Ovary (tissue), 10 donors: ENCODE measurements around the gene RPS15. TPM values are rescaled to one million over a fixed set of nuclear protein-coding genes. Genes with fewer than 3 reads are reported as not detected.

ENCODE experiments used
- DNase-seq, 5 donors: peaks; one replicate each; pipeline ENCODE4 v3.0.0-alpha.2; 2019 to 2020
- H3K27ac ChIP-seq, 2 donors: fragments of 200-600 bp; one replicate each; pipeline versions ENCODE4 v1.5.1 to v1.8.0; 2019 to 2022
- H3K27me3 ChIP-seq: fragments of 200-600 bp; one replicate; pipeline ENCODE4 v1.8.0; 2022
- H3K36me3 ChIP-seq: fragments of 200-600 bp; sonication (generic); one replicate; pipeline ENCODE4 v1.5.1; 2019
- H3K4me1 ChIP-seq: one replicate; pipeline ENCODE4 v1.8.1; 2013; ENCODE audit warnings: mild to moderate bottlenecking, moderate library complexity; ENCODE audit not compliant: insufficient read depth
- H3K4me3 ChIP-seq: fragments of 200-600 bp; sonication (generic); one replicate; pipeline ENCODE4 v1.5.1; 2017
- H3K9me3 ChIP-seq, 2 donors: fragments of 200-600 bp in 1 of 2; sonication (generic) in 1 of 2; one replicate each; pipeline versions ENCODE4 v1.5.1 to v1.8.1; 2013 to 2019; ENCODE audit warnings: mild to moderate bottlenecking in 1 of 2, moderate library complexity in 1 of 2
- EP300 ChIP-seq: sonication (generic); formaldehyde crosslinking; IDR thresholded peaks from one replicate; pipeline ENCODE4 v1.6.1; 2017; ENCODE audit warnings: antibody characterized with exemption
- POLR2A ChIP-seq: fragments of 450-650 bp; IDR thresholded peaks from one replicate; pipeline ENCODE4 v1.6.1; 2017; ENCODE audit warnings: antibody characterized with exemption, mild to moderate bottlenecking, moderate library complexity
- WGBS, 3 donors: extraction: QIAGEN DNeasy Blood & Tissue Kit in 1 of 3; methylation state at CpG; one replicate each; pipeline versions ENCODE4 v1.1.5 to v1.1.7; 2013 to 2017; 5-methylcytosine and 5-hydroxymethylcytosine counted together
- intact Hi-C, 4 donors: fragments of 100-400 bp; cut with DNase I; formaldehyde crosslinking; loops; one replicate each; pipeline versions ENCODE4 v1.11.0 to v1.15.1; 2022 to 2023
- long read RNA-seq, 3 donors: library from polyadenylated mRNA in 2 of 3; unstranded in 2 of 3; transcript quantifications; one replicate each; pipeline ENCODE4 v2.0.0 and lab custom pipeline, GENCODE V29; 2021 to 2026
- polyA plus RNA-seq, 2 donors: library from polyadenylated mRNA; stranded (reverse); fragments of 200-250 nt in 1 of 2; fragments of 350-450 nt in 1 of 2; fragmentation: Illumina TruSeq in 1 of 2; extraction: RNeasy Lipid Tissue Mini Kit (QIAGEN cat#74804) in 1 of 2; gene quantifications; one replicate each; pipeline ENCODE4 v1.2.3, GENCODE V29; 2013 to 2014
- total RNA-seq, 7 donors: library from RNA; depleted of rRNA in 2 of 7; stranded (reverse); fragments of >200 nt in 2 of 7; fragmentation: NEBNext Ultra II Directional in 3 of 7; extraction: Animal tissue kit (Norgen Biotek cat#: 25700) in 3 of 7; gene quantifications; one replicate each; pipeline versions ENCODE4 v1.1.0 to v1.2.4, GENCODE V29; 2016 to 2023
- TF ChIP-seq, protein P1 (sequence below), 3 donors: fragments of 450-650 bp in 2 of 3; fragments of 200-600 bp in 1 of 3; IDR thresholded peaks; one replicate each; pipeline versions ENCODE4 v1.5.1 to v1.8.0; 2016 to 2022; ENCODE audit warnings: antibody characterized with exemption in 3 of 3, mild to moderate bottlenecking in 1 of 3
- donor health status: DM: no; HTN: no; CAD: no; lungs with moderate emphysema.
- donor health status: DM: no; HTN: no; CAD: no.
- donor health status: Bipolar disorder and iron deficiency.
- donor health status: DM: yes; HTN: yes; CAD: no.
- donor health status: DM: no; HTN: no; CAD: no.
- donor health status: DM: yes; HTN: yes; CAD: no.

The RPS15 gene
- total RNA-seq (1,000 to 10,000 TPM; 1,643 to 7,253 (median 2,328) TPM), polyA plus RNA-seq (1,000 to 10,000 TPM in 1 of 2 donors, 100 to 1,000 TPM in 1; 174 to 5,234 TPM)
- long read RNA-seq, donor 1, transcript RPS15-210 (3 exons, 873 nt) = minor isoform, 33 of 486 reads
- long read RNA-seq, donor 1, transcript RPS15-201 (4 exons, 534 nt) = minor isoform, 7 of 486 reads
- long read RNA-seq, donor 1, transcript RPS15-209 (4 exons, 510 nt) = major isoform, 432 of 486 reads
- long read RNA-seq, donor 1, partial matches to known transcripts = 11 of 486 reads
- long read RNA-seq, donor 1, other reads (novel, unspliced or antisense) = 0 of 486 reads
- long read RNA-seq, donor 2, transcript RPS15-209 (4 exons, 510 nt) = major isoform, 600 of 728 reads
- long read RNA-seq, donor 2, transcript RPS15-210 (3 exons, 873 nt) = minor isoform, 26 of 728 reads
- long read RNA-seq, donor 2, transcript RPS15-201 (4 exons, 534 nt) = minor isoform, 22 of 728 reads
- long read RNA-seq, donor 2, transcript RPS15-203 (3 exons, 570 nt) = minor isoform, 22 of 728 reads
- long read RNA-seq, donor 2, partial matches to known transcripts = 0 of 728 reads
- long read RNA-seq, donor 2, other reads (novel, unspliced or antisense) = 50 of 728 reads
- long read RNA-seq, donor 3, transcript RPS15-210 (3 exons, 873 nt) = minor isoform, 74 of 1,469 reads
- long read RNA-seq, donor 3, transcript RPS15-201 (4 exons, 534 nt) = minor isoform, 19 of 1,469 reads
- long read RNA-seq, donor 3, transcript RPS15-209 (4 exons, 510 nt) = major isoform, 1,291 of 1,469 reads
- long read RNA-seq, donor 3, partial matches to known transcripts = 28 of 1,469 reads
- long read RNA-seq, donor 3, other reads (novel, unspliced or antisense) = 51 of 1,469 reads

DNA sequence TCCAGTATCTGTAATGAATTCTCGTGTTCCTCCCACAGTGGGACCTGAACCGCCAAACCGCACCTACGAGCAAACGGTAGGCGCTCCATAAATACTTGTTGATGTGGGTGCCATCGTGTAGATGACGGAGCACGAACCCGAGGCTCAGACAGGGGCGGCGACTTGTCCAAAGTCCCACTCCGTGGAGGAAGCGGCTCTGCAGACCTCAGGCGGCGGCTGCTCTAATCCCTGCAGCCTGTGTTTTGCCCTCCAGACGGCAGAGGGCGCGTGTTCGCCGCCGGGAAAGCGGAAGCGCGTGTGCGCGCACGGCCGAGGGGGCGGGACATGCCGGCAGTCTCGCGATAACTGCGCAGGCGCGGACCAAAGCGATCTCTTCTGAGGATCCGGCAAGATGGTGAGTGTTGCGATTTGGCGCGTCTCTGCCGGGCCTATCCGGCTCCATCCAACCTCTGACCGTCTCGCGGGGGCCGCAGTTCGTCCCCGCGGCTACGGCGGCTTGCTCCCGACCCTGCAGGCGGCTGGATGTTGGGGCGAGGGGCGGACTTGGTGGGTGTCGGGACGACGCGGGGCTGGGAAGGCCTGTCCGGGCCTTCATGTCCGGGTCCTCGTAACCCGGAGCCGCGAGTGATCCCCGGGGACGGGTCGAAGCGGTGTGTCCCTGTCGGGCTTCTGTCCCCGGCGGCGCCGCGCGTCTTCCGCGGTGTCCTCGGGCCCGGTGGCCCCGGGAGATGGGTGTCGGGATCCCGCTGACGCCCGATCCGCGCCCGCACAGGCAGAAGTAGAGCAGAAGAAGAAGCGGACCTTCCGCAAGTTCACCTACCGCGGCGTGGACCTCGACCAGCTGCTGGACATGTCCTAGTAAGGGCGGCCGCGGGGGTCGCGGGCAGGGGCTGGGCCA is at the start of gene RPS15:
TSS of gene RPS15 (plus strand) at position 362 of the 898 bp plus-strand sequence. CDS start at position 392, 30 bp downstream.
- peak within 1 kb of the TSS; percentile 71 for H3K4me3 ChIP-seq
- no peaks in the 10 kb centered on the region for H3K36me3 ChIP-seq
- TF ChIP-seq, protein P1, sequence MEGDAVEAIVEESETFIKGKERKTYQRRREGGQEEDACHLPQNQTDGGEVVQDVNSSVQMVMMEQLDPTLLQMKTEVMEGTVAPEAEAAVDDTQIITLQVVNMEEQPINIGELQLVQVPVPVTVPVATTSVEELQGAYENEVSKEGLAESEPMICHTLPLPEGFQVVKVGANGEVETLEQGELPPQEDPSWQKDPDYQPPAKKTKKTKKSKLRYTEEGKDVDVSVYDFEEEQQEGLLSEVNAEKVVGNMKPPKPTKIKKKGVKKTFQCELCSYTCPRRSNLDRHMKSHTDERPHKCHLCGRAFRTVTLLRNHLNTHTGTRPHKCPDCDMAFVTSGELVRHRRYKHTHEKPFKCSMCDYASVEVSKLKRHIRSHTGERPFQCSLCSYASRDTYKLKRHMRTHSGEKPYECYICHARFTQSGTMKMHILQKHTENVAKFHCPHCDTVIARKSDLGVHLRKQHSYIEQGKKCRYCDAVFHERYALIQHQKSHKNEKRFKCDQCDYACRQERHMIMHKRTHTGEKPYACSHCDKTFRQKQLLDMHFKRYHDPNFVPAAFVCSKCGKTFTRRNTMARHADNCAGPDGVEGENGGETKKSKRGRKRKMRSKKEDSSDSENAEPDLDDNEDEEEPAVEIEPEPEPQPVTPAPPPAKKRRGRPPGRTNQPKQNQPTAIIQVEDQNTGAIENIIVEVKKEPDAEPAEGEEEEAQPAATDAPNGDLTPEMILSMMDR (IDR thresholded peaks at IDR 0.05) = peak; percentile 90 to 98 (median 91)
- TF ChIP-seq POLR2A (peak; percentile 94), EP300 (no peak)
- WGBS, 3 donors = 1% methylated on average over 92 to 100 of the region's 100 CpGs
- intact Hi-C loops = no loop called here
- H3K27me3 ChIP-seq = no peaks in the 10 kb centered on the region
- DNase-seq = peak; percentile 94 to 98 (median 97)
- no peaks in the 10 kb centered on the region for H3K9me3 ChIP-seq
- H3K27ac ChIP-seq = peak within 1 kb of the TSS; percentile 37 to 77
- peaks cover 6% of the 10 kb centered on the region for H3K4me1 ChIP-seq

DNA sequence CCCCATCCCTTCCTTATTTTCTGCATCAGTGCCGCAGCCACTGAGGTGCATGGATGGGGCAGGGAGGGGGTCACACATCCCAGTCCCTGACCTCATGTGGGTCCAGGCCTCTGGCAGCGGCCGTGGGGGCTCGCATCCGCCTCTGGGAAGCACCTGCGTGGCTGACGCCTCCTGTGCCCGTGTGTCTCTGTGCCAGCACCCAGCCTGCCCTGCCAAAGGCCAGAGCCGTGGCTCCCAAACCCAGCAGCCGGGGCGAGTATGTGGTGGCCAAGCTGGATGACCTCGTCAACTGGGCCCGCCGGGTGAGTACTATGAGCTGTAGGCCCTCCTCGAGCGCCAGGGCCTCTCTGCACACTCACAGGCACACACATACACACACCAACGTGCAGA is 49.6 kb upstream of the RPS15 start:
- no peaks in the 10 kb centered on the region for H3K4me1 ChIP-seq
- no peak for DNase-seq
- no peaks in the 10 kb centered on the region for H3K27me3 ChIP-seq
- intact Hi-C loops = loop anchor here in 1 of 4 donors (10.0 kb wide), 1 partner anchor 114 kb away; the partner anchor contains the start of gene FAM174C
- H3K4me3 ChIP-seq = no peak overlapping the region
- H3K27ac ChIP-seq = no peak overlapping the region
- H3K9me3 ChIP-seq = no peaks in the 10 kb centered on the region
- TF ChIP-seq POLR2A (no peak), EP300 (no peak)
- TF ChIP-seq, protein P1 (IDR thresholded peaks at IDR 0.05) = no peak
- H3K36me3 ChIP-seq = no peaks in the 10 kb centered on the region
- WGBS, 3 donors = 92 to 94% (median 93%) methylated on average over 15 to 17 of the region's 17 CpGs

DNA sequence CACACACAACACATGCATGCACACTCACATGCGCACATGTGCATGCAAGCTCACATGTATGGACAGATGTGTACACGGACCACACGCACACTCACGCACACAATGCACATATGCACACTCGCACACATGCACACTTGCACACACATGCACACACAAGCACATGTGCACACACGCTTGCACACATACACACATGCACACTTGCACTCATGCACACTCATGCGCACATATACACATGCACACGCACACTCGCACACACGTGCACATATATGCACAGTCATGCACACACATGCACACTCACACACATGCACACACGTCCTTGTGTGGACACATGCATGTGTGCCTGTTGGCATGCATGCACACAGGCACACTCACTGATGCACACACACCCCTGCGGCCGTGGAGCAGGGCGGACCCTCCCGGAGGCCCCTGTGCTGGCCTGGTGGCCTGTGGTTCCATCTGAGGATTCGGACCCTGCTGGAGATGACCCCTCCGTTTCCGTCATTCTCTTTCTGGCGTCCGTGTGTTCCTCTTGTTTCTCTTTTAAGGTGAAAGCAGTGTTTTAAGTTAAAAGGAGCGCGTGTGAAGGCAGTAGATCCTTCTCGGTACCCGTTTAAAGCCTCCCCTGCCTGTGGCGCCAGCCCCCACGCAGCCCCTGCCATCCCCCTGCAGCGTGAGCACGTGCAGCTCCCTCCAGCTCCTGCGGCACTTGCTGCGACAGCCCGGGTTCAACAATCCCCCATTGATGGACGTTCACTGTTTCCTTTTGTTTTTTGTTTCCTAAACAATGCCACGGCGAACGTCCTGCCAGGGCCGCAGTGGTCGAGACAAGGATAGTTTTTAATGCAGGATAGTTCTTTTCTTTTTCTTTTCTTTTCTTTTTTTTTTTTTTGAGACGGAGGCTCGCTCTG is 48.9 kb upstream of the RPS15 start:
- H3K27me3 ChIP-seq = no peaks in the 10 kb centered on the region
- H3K36me3 ChIP-seq = no peaks in the 10 kb centered on the region
- no peak overlapping the region for H3K27ac ChIP-seq
- H3K4me1 ChIP-seq = no peaks in the 10 kb centered on the region
- intact Hi-C loops = loop anchor here in 1 of 4 donors (10.0 kb wide), 1 partner anchor 114 kb away; the partner anchor contains the start of gene FAM174C
- 89 to 90% (median 90%) methylated on average over 39 of the region's 39 CpGs for WGBS, 3 donors
- no peak for DNase-seq
- TF ChIP-seq EP300 (no peak), POLR2A (no peak)
- TF ChIP-seq, protein P1 (IDR thresholded peaks at IDR 0.05) = no peak
- H3K4me3 ChIP-seq = no peak overlapping the region
- H3K9me3 ChIP-seq = no peaks in the 10 kb centered on the region
